Lower leg skin (tissue), 4 donors: Measurements from ENCODE around the gene MYCN. TPM values are rescaled to one million over a fixed set of nuclear protein-coding genes. Genes with fewer than 3 reads are reported as not detected.
"Not testable (repeated sequence)": the region's sequence is repeated elsewhere in the genome, so short reads cannot be mapped to it uniquely, and the experiment has no call there.

ENCODE experiments used
- DNase-seq, 2 donors: peaks; one replicate each; pipeline ENCODE4 v3.0.0-alpha.2; 2019; ENCODE audit warnings: low spot score in 2 of 2
- H3K4me3 ChIP-seq: fragments of 200-600 bp; sonication (generic); 2 replicates; pipeline ENCODE4 v1.5.1; 2017; ENCODE audit warnings: mild to moderate bottlenecking, low read depth; ENCODE audit not compliant: poor library complexity, severe bottlenecking
- POLR2A ChIP-seq, 2 donors: fragments of 450-650 bp; IDR thresholded peaks; one replicate each; pipeline ENCODE4 v1.6.1; 2016 to 2017; ENCODE audit warnings: antibody characterized with exemption in 2 of 2, mild to moderate bottlenecking in 1 of 2, moderate library complexity in 1 of 2
- WGBS, 2 donors: methylation state at CpG; one replicate each; pipeline ENCODE4 v1.1.5; 2018; 5-methylcytosine and 5-hydroxymethylcytosine counted together
- intact Hi-C: fragments of 100-400 bp; cut with DNase I; formaldehyde crosslinking; loops from one replicate; pipeline ENCODE4 v1.15.0; 2023; ENCODE audit warnings: low total_unique reads
- total RNA-seq, 4 donors: library from RNA; depleted of rRNA; stranded (reverse); fragments of >200 nt; gene quantifications; one replicate each; pipeline ENCODE4 v1.1.0, GENCODE V29; 2016
- TF ChIP-seq, protein P1 (sequence below), 3 donors: fragments of 450-650 bp; IDR thresholded peaks; one replicate each; pipeline ENCODE4 v1.5.1; 2016; ENCODE audit warnings: antibody characterized with exemption in 3 of 3, mild to moderate bottlenecking in 3 of 3, moderate library complexity in 2 of 3

MYCN gene
- total RNA-seq, 4 donors from 2014 or later = 0.15 to 1.5 (median 0.64) TPM; not detected in 1

- no peak for DNase-seq
- TF ChIP-seq, protein P1, sequence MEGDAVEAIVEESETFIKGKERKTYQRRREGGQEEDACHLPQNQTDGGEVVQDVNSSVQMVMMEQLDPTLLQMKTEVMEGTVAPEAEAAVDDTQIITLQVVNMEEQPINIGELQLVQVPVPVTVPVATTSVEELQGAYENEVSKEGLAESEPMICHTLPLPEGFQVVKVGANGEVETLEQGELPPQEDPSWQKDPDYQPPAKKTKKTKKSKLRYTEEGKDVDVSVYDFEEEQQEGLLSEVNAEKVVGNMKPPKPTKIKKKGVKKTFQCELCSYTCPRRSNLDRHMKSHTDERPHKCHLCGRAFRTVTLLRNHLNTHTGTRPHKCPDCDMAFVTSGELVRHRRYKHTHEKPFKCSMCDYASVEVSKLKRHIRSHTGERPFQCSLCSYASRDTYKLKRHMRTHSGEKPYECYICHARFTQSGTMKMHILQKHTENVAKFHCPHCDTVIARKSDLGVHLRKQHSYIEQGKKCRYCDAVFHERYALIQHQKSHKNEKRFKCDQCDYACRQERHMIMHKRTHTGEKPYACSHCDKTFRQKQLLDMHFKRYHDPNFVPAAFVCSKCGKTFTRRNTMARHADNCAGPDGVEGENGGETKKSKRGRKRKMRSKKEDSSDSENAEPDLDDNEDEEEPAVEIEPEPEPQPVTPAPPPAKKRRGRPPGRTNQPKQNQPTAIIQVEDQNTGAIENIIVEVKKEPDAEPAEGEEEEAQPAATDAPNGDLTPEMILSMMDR (IDR thresholded peaks at IDR 0.05) = no peak
- TF ChIP-seq POLR2A (IDR thresholded peaks at IDR 0.05) = no peak
- no peak overlapping the region for H3K4me3 ChIP-seq
- 89 to 91% methylated on average over 7 of the region's 7 CpGs for WGBS, 2 donors
- intact Hi-C loops = no loop called here
These were observed 14.1 kb upstream of the MYCN start for GRCh38 chr2:15926252-15926651.

DNA sequence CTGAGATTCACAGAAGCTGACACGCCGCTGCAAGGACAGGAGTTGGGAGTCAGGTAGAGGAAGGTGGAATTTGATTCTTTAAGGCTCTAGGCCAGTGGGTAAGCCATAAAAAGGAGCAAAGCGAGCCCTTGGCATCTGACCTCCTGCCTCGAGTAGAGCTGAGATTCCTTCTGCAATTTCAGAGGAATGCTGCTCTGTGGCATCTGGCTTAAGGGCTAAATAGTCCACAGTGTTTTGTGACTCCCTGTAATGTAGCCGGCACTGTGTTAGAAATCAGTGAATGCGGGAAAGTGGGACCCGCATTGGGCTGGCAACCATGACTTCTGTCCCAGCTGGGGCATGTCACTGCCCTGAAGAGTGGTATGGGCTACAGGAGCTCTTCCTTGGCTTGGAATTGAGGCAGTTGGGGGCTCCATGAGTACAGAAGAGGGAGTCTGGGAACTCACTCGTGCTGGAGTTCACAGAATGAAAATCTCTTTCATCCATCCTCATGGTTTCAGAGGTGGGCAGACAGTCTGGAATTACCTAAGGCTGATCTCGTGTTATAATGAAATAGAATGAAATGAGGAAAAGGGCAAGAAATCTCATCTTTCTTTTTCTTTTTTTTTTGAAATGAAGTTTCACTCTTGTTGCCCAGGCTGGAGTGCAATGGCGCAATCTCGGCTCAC lies 12.7 kb upstream of the MYCN start:
- no peak overlapping the region for H3K4me3 ChIP-seq
- WGBS, 2 donors = 81 to 86% methylated on average over 11 of the region's 11 CpGs
- intact Hi-C loops = no loop called here
- TF ChIP-seq, protein P1 (IDR thresholded peaks at IDR 0.05) = no peak
- no peak for TF ChIP-seq POLR2A (IDR thresholded peaks at IDR 0.05)
- DNase-seq = peak in 1 of 2 donors; percentile 12

- intact Hi-C loops, H3K4me3 ChIP-seq: not testable (repeated sequence)
- 90 to 98% methylated on average over 3 of the region's 3 CpGs for WGBS, 2 donors
- peak in 1 of 2 donors; percentile 31 for DNase-seq
These were observed 11.3 kb upstream of the MYCN start for GRCh38 chr2:15929008-15929407.

DNA sequence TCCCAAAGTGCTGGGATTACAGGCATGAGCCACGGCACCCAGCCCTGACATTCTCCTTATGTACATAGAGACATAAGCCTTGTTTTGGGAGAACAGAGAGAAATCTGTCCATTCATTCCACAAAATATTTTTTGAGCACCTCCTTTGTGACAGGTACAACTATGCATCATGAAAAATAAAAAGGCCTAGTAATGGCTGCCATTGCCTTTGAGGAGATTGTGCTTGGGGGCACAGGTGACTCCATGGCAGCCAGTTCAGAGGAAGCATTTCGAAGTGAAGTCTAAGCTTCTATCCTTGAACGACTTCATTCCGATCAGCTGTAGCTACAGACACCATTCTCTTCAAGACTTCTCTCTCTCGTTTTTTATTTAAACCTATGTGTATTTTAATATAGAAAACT lies 10.5 kb upstream of the MYCN start:
- 89 to 91% methylated on average over 5 of the region's 5 CpGs for WGBS, 2 donors
- no peak for DNase-seq
- H3K4me3 ChIP-seq = no peak overlapping the region
- intact Hi-C loops = loop anchor here (10.0 kb wide), 1 partner anchor 295 kb away; no protein-coding TSS in a partner anchor
- TF ChIP-seq POLR2A (IDR thresholded peaks at IDR 0.05) = no peak
- TF ChIP-seq, protein P1 (IDR thresholded peaks at IDR 0.05) = no peak

DNA sequence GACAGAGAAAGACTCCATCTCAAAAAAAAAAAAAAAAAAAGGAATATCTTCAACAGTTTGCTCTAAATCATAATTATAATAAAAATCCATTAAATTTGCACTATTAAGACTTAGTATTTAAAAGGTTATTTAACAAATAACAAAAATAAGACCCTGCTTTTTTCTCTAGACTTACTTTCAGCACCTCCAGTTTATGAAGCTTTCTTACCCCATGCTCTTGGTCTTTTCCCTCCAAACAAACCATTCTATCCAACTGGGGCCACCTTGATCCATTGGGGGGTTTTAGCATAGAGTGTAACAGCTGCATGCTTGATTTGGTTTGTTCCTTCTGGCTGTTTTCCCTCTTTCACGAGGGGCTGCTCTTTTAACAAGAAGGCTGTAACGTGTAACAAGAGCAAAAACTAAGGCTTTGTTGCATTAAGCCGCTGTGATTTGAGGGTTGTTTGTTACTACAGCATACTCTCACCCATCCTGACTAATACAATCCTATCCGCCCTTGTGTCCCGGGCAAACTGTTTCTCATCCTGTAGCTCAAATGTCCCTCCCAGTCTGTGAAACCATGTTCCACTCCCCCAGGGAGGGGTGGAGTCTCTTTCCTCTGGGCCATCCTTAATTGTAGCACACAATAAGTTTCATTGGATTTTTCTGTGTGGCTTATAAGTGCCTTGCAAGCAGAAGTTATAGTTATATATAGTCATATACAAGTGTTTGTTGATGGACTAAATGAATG lies 9.6 kb upstream of the MYCN start:
- intact Hi-C loops = loop anchor here (10.0 kb wide), 1 partner anchor 296 kb away; no protein-coding TSS in a partner anchor
- peak in 1 of 2 donors; percentile 21 for DNase-seq
- TF ChIP-seq, protein P1 (IDR thresholded peaks at IDR 0.05) = no peak
- no peak for TF ChIP-seq POLR2A (IDR thresholded peaks at IDR 0.05)
- H3K4me3 ChIP-seq = no peak overlapping the region
- 88 to 92% methylated on average over 5 of the region's 5 CpGs for WGBS, 2 donors

DNA sequence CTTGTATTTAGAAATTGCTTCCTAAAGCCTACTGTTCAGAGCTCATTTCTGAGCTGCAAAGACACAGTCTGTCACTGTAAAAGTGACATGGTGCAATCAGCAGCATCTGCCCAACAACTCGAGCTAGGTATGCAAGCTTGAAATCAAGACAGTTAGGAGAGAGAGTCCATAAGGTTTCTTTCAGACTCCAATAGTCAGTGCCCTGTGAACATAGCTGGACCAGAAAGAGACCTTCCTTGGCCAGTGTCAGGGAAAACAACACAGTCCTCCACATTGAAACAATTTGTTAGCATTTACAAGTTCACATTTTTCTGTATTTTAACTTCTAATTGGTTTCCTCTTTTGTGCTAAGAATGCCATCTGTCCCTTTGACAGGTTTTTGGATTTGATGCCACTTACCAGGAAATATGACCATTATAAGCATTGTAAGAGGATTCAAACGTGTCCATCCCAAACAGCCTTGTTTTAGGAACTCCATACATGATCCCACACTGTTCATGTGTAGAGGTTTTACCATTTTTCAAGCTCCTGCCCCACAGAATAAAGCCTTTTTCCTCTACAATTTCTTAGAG lies 8.9 kb upstream of the MYCN start:
- TF ChIP-seq, protein P1 (IDR thresholded peaks at IDR 0.05) = no peak
- TF ChIP-seq POLR2A (IDR thresholded peaks at IDR 0.05) = no peak
- intact Hi-C loops = loop anchor here (10.0 kb wide), 1 partner anchor 297 kb away; no protein-coding TSS in a partner anchor

More for the DNA sequence above, 8.9 kb upstream of the MYCN start:
- WGBS, 2 donors = 40 to 47% methylated on average over 2 of the region's 2 CpGs
- DNase-seq = peak in 1 of 2 donors; percentile 9
- no peak overlapping the region for H3K4me3 ChIP-seq
